HG03097 (cell line): ENCODE data around the gene CLC.
"Not testable (repeated sequence)": the region's sequence is repeated elsewhere in the genome, so short reads cannot be mapped to it uniquely, and the experiment has no call there.

Experiments used
- ATAC-seq: cut with Tn5 transposase; IDR thresholded peaks from one replicate; pipeline ENCODE4 v1.9.1; 2021; ENCODE audit not compliant: unreplicated experiment, low FRiP score

CLC gene

DNA sequence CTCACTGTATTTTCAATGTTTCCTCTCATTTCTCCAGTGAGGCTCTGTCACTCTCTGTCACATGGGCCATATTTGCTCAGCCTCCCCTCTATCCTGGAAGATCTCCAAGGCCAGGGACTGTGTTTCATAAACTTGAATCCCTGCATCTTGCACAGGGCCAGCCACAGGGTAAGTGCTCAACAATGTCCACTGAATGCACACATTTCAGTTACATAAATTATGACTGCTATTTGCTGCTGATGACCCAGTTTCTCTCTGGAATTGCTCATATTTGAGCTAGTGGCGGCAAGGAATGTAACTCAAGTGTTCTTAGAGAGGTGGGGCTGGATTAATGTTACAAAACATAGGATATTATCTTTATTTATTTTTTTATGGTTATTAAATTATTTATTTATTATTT, 6.1 kb downstream of the CLC start:
- no peak for ATAC-seq

DNA sequence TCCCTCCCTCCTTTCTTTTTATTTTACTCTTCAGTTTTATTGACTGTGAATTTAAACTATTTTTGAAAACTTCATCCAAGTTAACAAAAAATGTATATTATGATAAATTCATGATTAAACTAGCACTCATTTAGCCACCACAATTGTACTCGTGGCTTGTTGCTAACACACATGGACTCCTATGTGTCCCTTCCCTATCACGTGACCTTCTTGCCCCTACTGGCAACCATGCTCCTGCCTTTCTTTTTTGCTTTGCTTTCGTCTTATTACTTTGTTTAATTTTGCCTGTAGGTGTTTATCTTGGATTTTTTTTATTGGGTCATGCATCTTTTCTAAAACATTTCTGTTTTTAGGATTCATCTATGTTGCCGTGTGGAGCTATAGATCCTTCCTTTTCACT, 8.2 kb downstream of the CLC start:
- ATAC-seq: no peak

DNA sequence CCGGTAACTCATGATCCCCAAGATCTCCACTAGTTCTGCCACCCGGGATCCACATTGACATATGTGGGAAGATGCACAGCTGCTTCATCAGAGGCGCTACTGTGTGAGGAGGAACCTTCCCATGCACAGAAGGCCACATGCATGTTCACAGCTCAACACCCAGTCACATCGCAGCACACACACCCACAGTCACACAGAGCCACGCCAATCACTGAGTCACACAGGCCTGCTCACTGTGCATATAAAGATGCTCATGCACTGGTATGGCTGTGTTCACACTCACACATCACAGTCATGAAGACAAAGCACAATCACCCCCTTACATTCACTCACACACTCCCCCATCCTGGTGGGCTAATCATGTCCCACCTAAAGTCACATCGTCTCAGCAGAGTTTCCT, 9.8 kb downstream of the CLC start:
- ATAC-seq: no peak

GRCh38 chr19:39727070-39727800, 10.6 kb downstream of the CLC start:
- ATAC-seq: no peak

DNA sequence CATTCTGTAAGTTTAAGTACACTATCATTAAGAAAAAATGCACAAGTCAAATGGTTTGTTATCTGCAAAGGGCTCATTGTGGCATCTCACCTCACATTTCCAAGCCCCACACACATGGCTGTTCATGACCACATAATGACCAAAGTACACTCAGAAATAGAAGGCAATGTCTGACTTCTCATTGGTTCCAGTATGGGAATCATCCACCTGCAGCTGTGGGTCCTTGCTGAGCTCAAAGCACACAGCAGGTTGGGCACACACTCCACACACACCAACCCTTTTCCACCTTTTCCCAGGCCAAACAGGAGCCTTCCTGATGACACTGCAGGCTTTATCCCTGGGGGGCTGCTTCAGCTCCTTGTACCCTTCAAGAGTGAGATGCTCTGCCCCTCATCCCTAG, 11.8 kb downstream of the CLC start:
- no peak for ATAC-seq

GRCh38 chr19:39720144-39720543, 17.7 kb downstream of the CLC start:
- ATAC-seq: not testable (repeated sequence)

DNA sequence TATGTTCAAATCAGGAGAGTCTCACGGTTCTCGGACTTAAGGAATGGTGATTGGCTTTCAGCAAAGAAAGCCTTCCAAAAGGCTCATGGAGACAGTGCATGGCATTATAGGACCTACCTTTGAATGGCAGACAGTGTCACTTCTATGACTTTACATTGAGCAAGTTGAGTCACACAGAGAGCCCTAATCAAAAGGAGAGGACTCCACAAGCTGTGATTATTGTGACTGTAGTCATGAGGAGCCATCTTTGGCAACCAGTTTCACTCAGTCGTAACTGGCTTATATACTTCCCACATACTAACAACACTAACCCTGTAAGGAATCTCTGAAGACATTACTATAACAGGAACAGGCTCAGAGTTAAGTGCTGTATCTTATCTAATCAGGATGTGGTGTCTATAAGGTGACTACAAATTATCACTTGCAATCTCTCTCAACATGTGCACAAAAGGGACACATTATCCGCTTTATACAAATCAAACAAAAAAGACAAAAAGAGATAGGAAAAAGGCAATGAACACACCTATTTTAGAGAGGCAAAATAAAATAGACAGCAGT, 27.4 kb downstream of the CLC start:
- ATAC-seq: no peak

GRCh38 chr19:39709026-39709872, 28.6 kb downstream of the CLC start:
- no peak for ATAC-seq

- ATAC-seq: no peak
These were observed 29.2 kb downstream of the CLC start for GRCh38 chr19:39708594-39708993.

DNA sequence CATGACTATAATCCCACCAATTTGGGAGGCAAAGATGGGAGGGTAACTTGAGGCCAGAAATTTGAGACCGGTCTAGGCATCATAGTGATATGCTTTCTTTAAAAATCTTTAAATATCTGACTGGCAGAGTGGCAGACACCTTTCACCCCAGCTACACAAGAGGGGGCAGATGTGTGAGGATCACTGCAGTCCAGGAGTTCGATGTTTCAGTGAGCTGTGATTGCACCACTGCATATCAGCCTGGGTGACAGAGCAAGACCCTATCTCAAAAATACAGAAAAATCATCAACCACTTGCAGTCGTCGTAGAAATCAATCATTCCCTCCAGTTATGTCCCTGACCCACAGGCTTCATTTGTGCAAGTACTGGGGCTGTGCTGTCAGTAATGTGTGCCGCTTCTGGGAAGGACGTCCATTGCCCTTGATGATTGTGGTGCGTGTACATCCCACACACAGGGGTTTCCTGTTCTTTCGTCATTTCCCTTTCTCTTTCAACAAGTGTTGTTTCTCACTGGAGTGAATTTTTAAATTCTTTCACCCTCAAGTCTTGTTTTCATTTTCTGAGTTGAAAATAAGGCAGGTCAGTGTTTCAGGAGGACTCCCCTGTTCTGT, 32.1 kb downstream of the CLC start:
- no peak for ATAC-seq

- no peak for ATAC-seq
These were observed 33.4 kb downstream of the CLC start, which contains the start of gene LGALS14 for GRCh38 chr19:39704181-39705044. Gene LGALS14, plus strand, starts transcription at chr19:39704481. Its CDS starts 48 bp downstream, at chr19:39704529.

DNA sequence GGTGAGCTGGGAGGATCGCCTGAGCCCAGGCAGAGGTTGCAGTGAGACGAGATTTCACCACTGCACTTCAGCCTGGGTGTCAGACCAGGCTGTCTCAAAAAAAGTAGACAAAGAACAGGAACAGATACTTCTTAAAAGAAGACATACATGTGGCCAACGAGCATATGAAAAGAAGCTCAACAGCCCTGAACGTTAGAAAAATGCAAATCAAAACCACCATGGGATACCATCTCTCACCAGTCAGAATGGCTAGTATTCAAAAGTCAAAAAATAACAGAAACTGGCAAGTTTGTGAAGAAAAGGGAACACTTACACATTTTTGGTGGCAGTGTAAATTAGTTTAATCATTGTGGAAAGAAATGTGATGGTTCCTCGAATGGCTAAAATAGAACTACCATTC, 36.5 kb downstream of the CLC start:
- ATAC-seq: no peak

DNA sequence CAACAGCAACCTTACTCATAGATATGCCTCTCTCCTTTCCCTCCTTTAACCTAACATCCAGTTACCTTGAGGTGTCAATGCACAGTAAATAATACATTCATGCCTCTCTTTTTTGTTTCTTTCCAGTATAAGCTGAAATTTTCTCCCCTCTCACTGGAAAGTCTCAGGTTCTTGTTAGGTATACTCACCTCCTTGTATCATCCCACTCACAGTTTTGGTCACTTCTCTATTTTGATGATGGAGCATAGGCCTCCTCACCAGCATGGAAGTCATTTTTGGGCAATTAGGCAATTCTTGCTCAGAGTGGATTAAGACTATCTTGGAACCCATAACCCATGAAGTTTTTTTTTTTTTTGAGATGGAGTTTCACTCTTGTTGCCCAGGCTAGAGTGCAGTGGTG, 39.3 kb downstream of the CLC start:
- ATAC-seq: no peak

DNA sequence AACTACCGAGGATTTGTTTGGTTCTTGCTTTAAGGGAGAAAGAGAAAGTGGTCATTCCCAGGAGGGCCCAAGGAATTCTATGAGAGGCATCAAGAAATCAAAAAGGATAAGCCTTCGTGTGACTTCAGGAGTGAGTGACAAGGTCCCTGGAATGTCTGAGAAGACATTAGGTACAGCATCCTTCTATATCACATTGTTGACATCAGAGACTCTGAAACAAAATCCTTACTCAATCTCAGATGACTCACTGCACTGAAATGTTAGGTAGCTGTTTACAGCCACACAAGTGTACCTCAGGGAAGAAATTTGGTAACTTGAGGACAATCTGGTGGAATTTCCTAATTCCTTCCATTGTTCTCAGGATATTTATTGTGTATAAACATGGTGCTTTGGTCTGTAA, 41.4 kb downstream of the CLC start:
- ATAC-seq: no peak

- no peak for ATAC-seq
These were observed 42.1 kb downstream of the CLC start for GRCh38 chr19:39695759-39696158.

DNA sequence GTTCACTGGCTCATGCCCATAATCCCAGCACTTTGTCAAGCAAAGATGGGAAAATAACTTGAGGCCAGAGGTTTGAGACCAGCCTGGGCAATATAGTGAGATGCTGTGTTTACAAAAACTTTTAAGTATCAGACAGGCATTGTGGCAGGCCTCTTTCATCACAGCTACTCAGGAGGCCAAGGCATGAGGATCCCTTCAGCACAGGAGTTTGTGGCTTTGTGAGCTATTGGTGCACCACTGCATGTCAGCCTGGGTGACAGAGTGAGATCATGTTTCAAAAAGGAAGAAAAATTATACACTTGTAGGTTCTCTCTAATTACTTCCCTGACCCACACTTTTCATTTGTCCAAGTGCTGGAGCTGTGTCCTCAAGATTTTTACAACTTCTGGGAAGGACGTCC, 45.0 kb downstream of the CLC start:
- no peak for ATAC-seq

GRCh38 chr19:39692166-39692565, 45.7 kb downstream of the CLC start:
- no peak for ATAC-seq

GRCh38 chr19:39688637-39689036, 49.2 kb downstream of the CLC start:
- not testable (repeated sequence) for ATAC-seq

- no peak for ATAC-seq
These were observed 51.1 kb downstream of the CLC start for GRCh38 chr19:39686739-39687138.

GRCh38 chr19:39684267-39684666, 53.6 kb downstream of the CLC start:
- no peak for ATAC-seq
